Gastroesophageal sphincter (tissue), 3 donors: ENCODE measurements around the gene METAP1D.

Source experiments
- CTCF ChIP-seq, 4 experiments: fragments of 200-600 bp in 2 of 4; fragments of 450-650 bp in 2 of 4; sonication (generic) in 1 of 4; IDR thresholded peaks; one replicate each; pipeline ENCODE4 v1.5.1; 2017 to 2019; ENCODE audit warnings: antibody characterized with exemption in 4 of 4, mild to moderate bottlenecking in 2 of 4, moderate library complexity in 2 of 4
- POLR2AphosphoS5 ChIP-seq: sonication (generic); formaldehyde crosslinking; IDR thresholded peaks from one replicate; pipeline ENCODE4 v1.6.1; 2017; ENCODE audit warnings: antibody characterized with exemption

DNA sequence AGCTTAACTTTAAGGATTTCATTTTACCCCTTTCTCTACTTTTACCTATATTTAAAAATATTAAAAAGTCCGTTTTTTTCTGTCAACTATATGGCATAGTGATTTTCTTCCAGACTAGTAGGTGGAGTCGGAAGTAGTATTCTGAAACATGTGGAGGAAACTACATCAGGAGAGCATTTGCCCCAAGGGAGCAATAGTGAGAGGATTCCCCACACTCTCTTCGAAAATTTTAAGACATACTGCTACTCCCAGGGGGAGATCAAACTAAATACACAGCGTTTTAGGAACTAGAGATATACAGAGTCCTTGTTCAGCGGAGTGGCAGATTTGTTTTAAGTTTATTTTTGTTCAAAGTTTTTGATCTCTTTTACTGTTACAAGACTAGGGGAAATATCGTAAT, 40.6 kb downstream of the METAP1D start:
- TF ChIP-seq CTCF (IDR thresholded peaks at IDR 0.05): no peak
- no peak for TF ChIP-seq POLR2AphosphoS5
